Measurements from ENCODE around the gene TIAM2.

TIAM2 gene

GRCh38 chr6:155026022-155026705 lies 31.0 kb downstream of the TIAM2 start:
- Mint-ChIP-seq H3K27ac (no peak overlapping the region), H3K36me3 (ENCODE audit: low read depth) (no peaks in the 10 kb centered on the region), H3K4me1 (ENCODE audit: low read depth) (peaks cover 8% of the 10 kb centered on the region), H3K27me3 (peaks cover 3% of the 10 kb centered on the region), H3K4me3 (no peak overlapping the region), H3K9me3 (no peaks in the 10 kb centered on the region)
- no peak for DNase-seq

GRCh38 chr6:155026706-155027045 lies 31.6 kb downstream of the TIAM2 start:
- no peak overlapping the region for H3K27ac Mint-ChIP-seq
- peaks cover 3% of the 10 kb centered on the region for H3K27me3 Mint-ChIP-seq
- no peak for DNase-seq
- no peaks in the 10 kb centered on the region for H3K9me3 Mint-ChIP-seq
- H3K36me3 Mint-ChIP-seq (ENCODE audit: low read depth) = no peaks in the 10 kb centered on the region
- H3K4me1 Mint-ChIP-seq (ENCODE audit: low read depth) = peaks cover 8% of the 10 kb centered on the region
- H3K4me3 Mint-ChIP-seq = no peak overlapping the region

GRCh38 chr6:155030148-155030720 lies 35.1 kb downstream of the TIAM2 start:
- no peak for DNase-seq
- no peaks in the 10 kb centered on the region for H3K36me3 Mint-ChIP-seq (ENCODE audit: low read depth)
- H3K27ac Mint-ChIP-seq = no peak overlapping the region
- H3K27me3 Mint-ChIP-seq = peaks cover 5% of the 10 kb centered on the region
- peaks cover 8% of the 10 kb centered on the region for H3K4me1 Mint-ChIP-seq (ENCODE audit: low read depth)
- H3K9me3 Mint-ChIP-seq = no peaks in the 10 kb centered on the region
- H3K4me3 Mint-ChIP-seq = no peak overlapping the region

- no peak overlapping the region for H3K27ac Mint-ChIP-seq
- no peak for DNase-seq
- no peak overlapping the region for H3K4me3 Mint-ChIP-seq
- H3K27me3 Mint-ChIP-seq = peaks cover 5% of the 10 kb centered on the region
- peaks cover 8% of the 10 kb centered on the region for H3K4me1 Mint-ChIP-seq (ENCODE audit: low read depth)
- no peaks in the 10 kb centered on the region for H3K9me3 Mint-ChIP-seq
- H3K36me3 Mint-ChIP-seq (ENCODE audit: low read depth) = no peaks in the 10 kb centered on the region
Measured at GRCh38 chr6:155031091-155031490, 36.0 kb downstream of the TIAM2 start.

- Mint-ChIP-seq H3K4me3 (no peak overlapping the region), H3K9me3 (no peaks in the 10 kb centered on the region), H3K27me3 (peaks cover 2% of the 10 kb centered on the region)
Measured at GRCh38 chr6:155033021-155033791, 38.1 kb downstream of the TIAM2 start.

GRCh38 chr6:155036907-155037306 lies 41.8 kb downstream of the TIAM2 start:
- no peaks in the 10 kb centered on the region for H3K36me3 Mint-ChIP-seq (ENCODE audit: low read depth)
- H3K4me3 Mint-ChIP-seq = no peak overlapping the region
- peaks cover 2% of the 10 kb centered on the region for H3K27me3 Mint-ChIP-seq
- no peaks in the 10 kb centered on the region for H3K4me1 Mint-ChIP-seq (ENCODE audit: low read depth)
- H3K9me3 Mint-ChIP-seq = no peaks in the 10 kb centered on the region
- DNase-seq = no peak
- no peak overlapping the region for H3K27ac Mint-ChIP-seq

More at GRCh38 chr6:155033021-155033791, 38.1 kb downstream of the TIAM2 start:
- no peak for DNase-seq
- Mint-ChIP-seq H3K27ac (no peak overlapping the region), H3K4me1 (ENCODE audit: low read depth) (peaks cover 2% of the 10 kb centered on the region), H3K36me3 (ENCODE audit: low read depth) (no peaks in the 10 kb centered on the region)

GRCh38 chr6:155038104-155038503 lies 43.0 kb downstream of the TIAM2 start:
- H3K9me3 Mint-ChIP-seq = no peaks in the 10 kb centered on the region
- no peak for DNase-seq
- no peaks in the 10 kb centered on the region for H3K4me1 Mint-ChIP-seq (ENCODE audit: low read depth)
- no peaks in the 10 kb centered on the region for H3K36me3 Mint-ChIP-seq (ENCODE audit: low read depth)
- H3K4me3 Mint-ChIP-seq = no peak overlapping the region
- H3K27ac Mint-ChIP-seq = no peak overlapping the region
- H3K27me3 Mint-ChIP-seq = no peaks in the 10 kb centered on the region

GRCh38 chr6:155038527-155038926 lies 43.4 kb downstream of the TIAM2 start:
- H3K4me3 Mint-ChIP-seq = no peak overlapping the region
- no peak overlapping the region for H3K27ac Mint-ChIP-seq
- no peaks in the 10 kb centered on the region for H3K9me3 Mint-ChIP-seq
- H3K27me3 Mint-ChIP-seq = no peaks in the 10 kb centered on the region
- no peaks in the 10 kb centered on the region for H3K36me3 Mint-ChIP-seq (ENCODE audit: low read depth)
- no peaks in the 10 kb centered on the region for H3K4me1 Mint-ChIP-seq (ENCODE audit: low read depth)
- DNase-seq = no peak

GRCh38 chr6:155039618-155040017 lies 44.5 kb downstream of the TIAM2 start:
- no peak overlapping the region for H3K4me3 Mint-ChIP-seq
- H3K4me1 Mint-ChIP-seq (ENCODE audit: low read depth) = peaks cover 4% of the 10 kb centered on the region
- no peak overlapping the region for H3K27ac Mint-ChIP-seq
- H3K27me3 Mint-ChIP-seq = no peaks in the 10 kb centered on the region
- no peaks in the 10 kb centered on the region for H3K9me3 Mint-ChIP-seq
- no peak for DNase-seq
- no peaks in the 10 kb centered on the region for H3K36me3 Mint-ChIP-seq (ENCODE audit: low read depth)

- Mint-ChIP-seq H3K9me3 (no peaks in the 10 kb centered on the region), H3K27me3 (no peaks in the 10 kb centered on the region), H3K36me3 (ENCODE audit: low read depth) (no peaks in the 10 kb centered on the region), H3K4me1 (ENCODE audit: low read depth) (peaks cover 4% of the 10 kb centered on the region), H3K4me3 (no peak overlapping the region), H3K27ac (no peak overlapping the region)
- no peak for DNase-seq
Measured at GRCh38 chr6:155040154-155040553, 45.0 kb downstream of the TIAM2 start.

GRCh38 chr6:155040901-155041650 lies 46.0 kb downstream of the TIAM2 start:
- H3K4me3 Mint-ChIP-seq = no peak overlapping the region
- no peaks in the 10 kb centered on the region for H3K27me3 Mint-ChIP-seq
- no peak for DNase-seq
- no peak overlapping the region for H3K27ac Mint-ChIP-seq
- no peaks in the 10 kb centered on the region for H3K36me3 Mint-ChIP-seq (ENCODE audit: low read depth)
- peaks cover 4% of the 10 kb centered on the region for H3K4me1 Mint-ChIP-seq (ENCODE audit: low read depth)
- H3K9me3 Mint-ChIP-seq = no peaks in the 10 kb centered on the region

GRCh38 chr6:155041741-155042279 lies 46.7 kb downstream of the TIAM2 start:
- Mint-ChIP-seq H3K27ac (no peak overlapping the region), H3K4me3 (no peak overlapping the region), H3K4me1 (ENCODE audit: low read depth) (peaks cover 4% of the 10 kb centered on the region), H3K36me3 (ENCODE audit: low read depth) (no peaks in the 10 kb centered on the region), H3K27me3 (peaks cover 3% of the 10 kb centered on the region), H3K9me3 (no peaks in the 10 kb centered on the region)
- DNase-seq = no peak

- H3K4me1 Mint-ChIP-seq (ENCODE audit: low read depth) = peaks cover 4% of the 10 kb centered on the region
- no peaks in the 10 kb centered on the region for H3K9me3 Mint-ChIP-seq
- H3K36me3 Mint-ChIP-seq (ENCODE audit: low read depth) = no peaks in the 10 kb centered on the region
- DNase-seq = no peak
- peaks cover 5% of the 10 kb centered on the region for H3K27me3 Mint-ChIP-seq
- H3K4me3 Mint-ChIP-seq = no peak overlapping the region
- no peak overlapping the region for H3K27ac Mint-ChIP-seq
Measured at GRCh38 chr6:155042983-155043382, 47.9 kb downstream of the TIAM2 start.

GRCh38 chr6:155045561-155046404 lies 50.7 kb downstream of the TIAM2 start:
- DNase-seq = no peak

More at GRCh38 chr6:155045561-155046404, 50.7 kb downstream of the TIAM2 start:
- peaks cover 21% of the 10 kb centered on the region for H3K4me1 Mint-ChIP-seq (ENCODE audit: low read depth)
- peaks cover 5% of the 10 kb centered on the region for H3K27me3 Mint-ChIP-seq
- H3K27ac Mint-ChIP-seq = no peak overlapping the region
- H3K4me3 Mint-ChIP-seq = no peak overlapping the region
- H3K9me3 Mint-ChIP-seq = no peaks in the 10 kb centered on the region
- H3K36me3 Mint-ChIP-seq (ENCODE audit: low read depth) = no peaks in the 10 kb centered on the region
